ENCODE measurements around the gene PNCK.
"Not testable (repeated sequence)": the region's sequence is repeated elsewhere in the genome, so short reads cannot be mapped to it uniquely, and the experiment has no call there.

Gene PNCK

DNA sequence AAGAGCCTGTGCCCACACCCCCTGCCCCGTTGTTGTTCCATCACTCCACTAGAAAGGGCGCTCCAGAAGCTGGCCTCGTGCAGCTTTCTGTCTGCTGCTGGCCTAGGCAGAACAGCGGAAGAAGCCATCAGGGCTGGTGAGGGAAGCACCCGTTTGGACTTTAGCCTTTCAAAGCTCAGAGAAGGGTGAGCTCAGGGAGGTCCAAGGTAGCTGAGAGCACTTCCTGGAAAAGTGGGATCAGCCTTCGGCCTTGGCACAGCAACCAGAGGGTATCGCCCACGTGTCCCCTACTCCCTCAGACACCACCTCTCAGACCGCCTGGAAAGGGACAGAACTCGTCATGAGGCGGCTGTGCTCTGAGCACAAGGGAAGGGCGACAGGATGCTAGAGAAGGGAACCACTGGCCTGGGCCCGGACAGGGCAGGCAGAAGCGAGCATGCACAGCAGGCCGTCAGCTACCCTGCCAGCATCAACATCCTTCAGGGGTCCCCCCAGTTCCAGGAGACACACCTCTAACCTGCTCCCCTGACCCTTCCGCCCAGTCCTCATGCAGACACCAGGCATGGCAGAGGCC lies 25.7 kb upstream of the PNCK start:
- DNase-seq (ENCODE audit: low read depth in 2 of 2), result not testable (repeated sequence)

DNA sequence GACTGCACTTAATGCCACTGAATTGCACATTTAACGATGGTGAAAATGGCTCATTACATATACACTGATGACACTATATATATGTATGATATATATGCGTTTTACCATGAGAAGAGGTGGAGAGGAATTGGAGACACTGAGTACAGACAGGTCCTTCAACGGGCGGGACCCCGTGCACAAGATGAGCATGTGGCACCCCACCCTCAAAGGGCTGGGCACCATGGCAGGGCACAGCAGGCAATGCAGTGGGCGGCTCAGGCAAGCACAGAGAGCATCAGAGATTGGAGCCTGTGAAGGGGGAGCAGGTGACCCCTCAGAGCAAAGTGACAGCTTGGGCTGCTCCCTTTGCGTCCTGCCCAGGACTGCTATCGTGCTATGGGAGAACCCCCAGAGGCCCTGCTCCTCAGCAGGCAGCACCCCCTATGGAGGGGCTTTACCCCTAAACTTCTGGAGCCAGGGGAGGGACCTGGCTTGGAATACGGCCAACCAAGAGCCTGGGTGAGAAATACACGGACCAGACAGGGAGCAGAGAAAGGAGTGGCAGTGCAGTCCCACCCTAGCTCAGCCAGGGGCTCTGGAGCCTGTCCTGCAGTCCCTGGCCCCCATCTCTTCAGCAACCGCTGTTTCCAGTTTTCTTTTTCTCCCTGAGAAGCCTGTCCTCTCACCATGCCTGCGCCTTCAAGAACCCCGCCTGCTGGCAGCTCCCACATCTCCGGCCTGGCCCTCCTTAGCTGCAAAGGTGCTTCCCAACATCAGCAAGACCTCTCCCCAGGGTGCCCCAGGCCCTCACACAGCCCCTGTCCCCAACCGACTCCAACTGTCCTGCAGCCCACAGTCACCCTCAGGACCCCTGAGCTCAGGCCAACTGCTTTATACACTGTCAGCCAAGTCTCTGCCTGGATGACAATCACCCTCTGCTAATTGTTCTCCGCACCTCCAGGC lies 24.6 kb upstream of the PNCK start:
- no peak for DNase-seq (ENCODE audit: low read depth in 2 of 2)

GRCh38 chrX:153696986-153697722 lies 23.5 kb upstream of the PNCK start:
- DNase-seq (ENCODE audit: low read depth in 2 of 2), result not testable (repeated sequence)

DNA sequence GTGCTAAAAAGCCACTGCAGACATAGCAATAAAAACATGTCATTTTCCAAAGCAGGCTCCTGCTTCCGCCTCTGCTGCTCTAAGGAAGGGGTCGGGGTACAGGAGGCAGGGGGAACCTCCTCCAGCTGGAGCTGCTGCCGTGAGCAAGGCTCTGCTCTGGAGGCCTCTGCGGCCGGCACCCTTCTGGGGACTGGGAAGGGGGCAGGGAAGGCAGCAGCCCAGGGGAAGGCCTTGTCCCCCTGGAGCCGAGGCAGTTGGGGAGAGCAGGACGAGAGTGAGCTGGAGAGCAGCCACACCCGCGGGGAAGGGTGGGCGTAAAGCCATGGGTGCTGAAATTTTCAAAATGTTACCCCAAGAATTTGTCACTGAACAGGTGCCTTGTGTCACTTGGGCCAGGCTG lies 22.9 kb upstream of the PNCK start:
- not testable (repeated sequence) for DNase-seq (ENCODE audit: low read depth in 2 of 2)

DNA sequence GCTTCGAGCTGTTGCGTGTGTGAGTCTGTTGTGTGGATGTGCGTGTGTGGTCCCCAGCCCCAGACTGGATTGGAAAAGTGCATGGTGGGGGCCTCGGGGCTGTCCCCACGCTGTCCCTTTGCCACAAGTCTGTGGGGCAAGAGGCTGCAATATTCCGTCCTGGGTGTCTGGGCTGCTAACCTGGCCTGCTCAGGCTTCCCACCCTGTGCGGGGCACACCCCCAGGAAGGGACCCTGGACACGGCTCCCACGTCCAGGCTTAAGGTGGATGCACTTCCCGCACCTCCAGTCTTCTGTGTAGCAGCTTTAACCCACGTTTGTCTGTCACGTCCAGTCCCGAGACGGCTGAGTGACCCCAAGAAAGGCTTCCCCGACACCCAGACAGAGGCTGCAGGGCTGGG lies 22.5 kb upstream of the PNCK start:
- no peak for DNase-seq (ENCODE audit: low read depth in 2 of 2)

DNA sequence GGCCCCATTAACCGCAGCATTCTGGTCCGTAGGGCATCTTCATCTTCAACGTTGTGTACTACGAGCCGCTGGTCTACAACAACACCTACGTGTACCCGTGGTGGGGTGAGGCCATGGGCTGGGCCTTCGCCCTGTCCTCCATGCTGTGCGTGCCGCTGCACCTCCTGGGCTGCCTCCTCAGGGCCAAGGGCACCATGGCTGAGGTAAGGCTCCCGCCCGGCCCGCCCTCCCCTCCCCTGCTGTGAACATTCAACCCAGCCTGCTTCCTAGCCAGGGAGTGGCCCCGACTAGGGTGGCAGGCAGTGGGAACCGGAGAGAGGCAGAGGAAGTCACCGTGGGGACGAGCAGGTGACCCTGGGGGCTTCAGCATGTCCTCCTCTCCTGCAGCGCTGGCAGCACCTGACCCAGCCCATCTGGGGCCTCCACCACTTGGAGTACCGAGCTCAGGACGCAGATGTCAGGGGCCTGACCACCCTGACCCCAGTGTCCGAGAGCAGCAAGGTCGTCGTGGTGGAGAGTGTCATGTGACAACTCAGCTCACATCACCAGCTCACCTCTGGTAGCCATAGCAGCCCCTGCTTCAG lies 21.2 kb upstream of the PNCK start:
- no peak for DNase-seq (ENCODE audit: low read depth in 2 of 2)

DNA sequence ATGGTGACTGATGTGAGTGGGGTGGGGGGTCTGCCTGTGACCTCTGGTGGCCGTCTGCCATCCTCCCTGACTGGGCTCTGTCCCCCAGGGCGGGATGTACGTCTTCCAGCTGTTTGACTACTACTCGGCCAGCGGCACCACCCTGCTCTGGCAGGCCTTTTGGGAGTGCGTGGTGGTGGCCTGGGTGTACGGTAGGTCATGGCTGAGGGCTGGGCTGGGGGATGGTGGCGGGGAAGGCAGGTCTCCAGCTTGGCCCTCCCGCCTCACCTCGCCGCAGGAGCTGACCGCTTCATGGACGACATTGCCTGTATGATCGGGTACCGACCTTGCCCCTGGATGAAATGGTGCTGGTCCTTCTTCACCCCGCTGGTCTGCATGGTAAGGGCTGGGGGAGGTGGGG lies 20.6 kb upstream of the PNCK start:
- DNase-seq (ENCODE audit: low read depth in 2 of 2), result not testable (repeated sequence)

- DNase-seq (ENCODE audit: low read depth in 2 of 2), result no peak
Observed at GRCh38 chrX:153693216-153694086, 19.8 kb upstream of the PNCK start.

DNA sequence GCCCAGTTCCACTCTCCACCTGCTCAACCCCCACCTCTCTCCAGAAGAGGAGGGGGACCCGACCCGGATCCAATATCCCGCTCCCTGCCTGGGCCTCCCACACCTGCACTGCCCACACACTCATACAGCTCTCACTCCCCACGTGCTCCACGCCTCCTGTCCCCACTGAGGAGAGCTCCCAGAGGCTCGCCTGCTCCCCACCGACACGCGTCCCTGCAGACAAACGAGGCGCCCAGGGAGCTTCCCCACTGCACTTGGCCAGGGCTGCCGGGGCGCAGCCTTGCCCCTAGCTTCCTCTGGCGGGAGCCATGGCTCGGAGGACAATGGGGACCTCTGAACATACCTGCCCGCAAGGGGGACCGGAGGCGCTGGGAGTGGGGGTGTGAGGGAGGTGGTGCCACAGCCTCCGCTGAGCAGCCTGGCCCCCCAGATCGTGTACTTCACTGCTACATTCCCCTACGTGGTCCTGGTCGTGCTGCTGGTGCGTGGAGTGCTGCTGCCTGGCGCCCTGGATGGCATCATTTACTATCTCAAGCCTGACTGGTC lies 19.1 kb upstream of the PNCK start:
- DNase-seq (ENCODE audit: low read depth in 2 of 2), result no peak

- no peak for DNase-seq (ENCODE audit: low read depth in 2 of 2)
Observed at GRCh38 chrX:153692003-153692402, 18.4 kb upstream of the PNCK start.

GRCh38 chrX:153691032-153691827 lies 17.6 kb upstream of the PNCK start:
- not testable (repeated sequence) for DNase-seq (ENCODE audit: low read depth in 2 of 2)

GRCh38 chrX:153690466-153690865 lies 16.9 kb upstream of the PNCK start:
- DNase-seq (ENCODE audit: low read depth in 2 of 2), result no peak

DNA sequence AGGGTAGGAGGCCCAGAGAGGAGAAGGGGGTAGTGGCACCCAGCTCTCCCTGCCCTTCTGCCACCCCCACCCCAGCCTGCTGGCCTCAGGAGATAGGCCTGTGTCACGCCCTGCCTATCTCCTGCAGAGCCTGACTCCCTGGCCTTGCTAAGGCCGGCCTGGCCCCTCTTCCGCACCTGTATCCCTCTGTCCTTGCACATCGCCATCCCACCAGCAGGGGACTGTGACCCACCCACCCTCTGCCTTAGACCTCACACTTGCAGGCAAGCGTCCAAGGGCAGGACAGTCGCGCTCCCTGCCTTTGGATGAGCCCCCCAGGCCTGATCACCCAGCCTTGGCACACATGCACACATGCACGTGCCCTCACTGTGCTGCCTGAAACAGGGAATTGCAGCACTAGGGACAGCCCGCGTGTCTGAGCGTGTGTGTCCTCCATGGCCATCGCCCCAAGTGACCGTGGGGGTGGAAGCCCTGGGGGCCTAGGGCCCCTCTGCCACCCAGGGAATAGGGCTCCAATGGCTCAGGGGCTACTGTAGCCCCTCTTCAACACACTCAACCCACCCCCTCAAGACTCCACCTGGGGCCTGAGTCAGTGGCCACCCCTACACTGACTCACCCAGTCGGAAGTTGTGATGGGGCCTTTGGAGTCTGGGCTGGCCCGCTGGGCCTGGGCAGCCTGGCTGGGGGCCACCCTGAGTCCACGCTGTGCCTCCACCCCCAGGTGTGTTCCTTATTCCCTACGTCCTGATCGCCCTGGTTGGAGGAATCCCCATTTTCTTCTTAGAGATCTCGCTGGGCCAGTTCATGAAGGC lies 16.2 kb upstream of the PNCK start:
- DNase-seq (ENCODE audit: low read depth in 2 of 2), result no peak

GRCh38 chrX:153688911-153689590 lies 15.4 kb upstream of the PNCK start:
- no peak for DNase-seq (ENCODE audit: low read depth in 2 of 2)

DNA sequence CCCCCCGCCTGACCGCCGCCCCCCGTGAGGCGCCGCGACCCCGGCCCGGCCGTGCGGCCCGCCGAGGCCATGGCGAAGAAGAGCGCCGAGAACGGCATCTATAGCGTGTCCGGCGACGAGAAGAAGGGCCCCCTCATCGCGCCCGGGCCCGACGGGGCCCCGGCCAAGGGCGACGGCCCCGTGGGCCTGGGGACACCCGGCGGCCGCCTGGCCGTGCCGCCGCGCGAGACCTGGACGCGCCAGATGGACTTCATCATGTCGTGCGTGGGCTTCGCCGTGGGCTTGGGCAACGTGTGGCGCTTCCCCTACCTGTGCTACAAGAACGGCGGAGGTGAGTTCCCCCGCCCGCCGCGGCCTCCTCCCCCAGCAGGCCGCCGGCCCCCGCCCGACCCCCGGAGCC lies 14.9 kb upstream of the PNCK start:
- DNase-seq (ENCODE audit: low read depth in 2 of 2), result no peak

DNA sequence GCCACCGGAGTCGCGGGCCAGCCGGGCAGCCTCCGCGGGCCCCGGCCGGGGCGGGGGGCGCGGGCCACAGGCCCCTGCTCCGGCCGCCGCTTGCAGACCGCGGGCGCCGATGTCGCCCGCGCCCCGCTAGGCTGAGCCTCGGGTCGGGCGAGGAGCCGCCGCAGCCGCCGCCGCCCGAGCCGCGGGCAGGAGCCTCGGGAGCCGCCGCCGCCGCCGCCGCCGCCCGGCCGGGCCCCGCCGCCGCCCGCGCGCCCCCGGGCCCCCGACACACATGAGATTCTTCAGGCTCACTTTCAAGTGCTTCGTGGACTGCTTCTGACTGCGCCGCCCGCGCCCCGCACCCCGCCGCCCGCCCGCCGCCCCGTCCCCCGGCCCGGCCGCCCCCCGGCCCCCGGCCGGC lies 14.5 kb upstream of the PNCK start:
- DNase-seq (ENCODE audit: low read depth in 2 of 2), result no peak

- DNase-seq (ENCODE audit: low read depth in 2 of 2), result no peak
Observed at GRCh38 chrX:153687121-153688039, 13.8 kb upstream of the PNCK start, which contains the start of gene SLC6A8. TSS of gene SLC6A8 (plus strand) at chrX:153687926. CDS start at chrX:153688575, 649 bp downstream.

Data from activated CD8-positive, alpha-beta memory T cell treated with anti-CD3 and anti-CD28 coated beads for 4 hours (primary cell).